Bronchial epithelial cell (primary cell): ENCODE measurements around the gene NDUFB3. TPM values are rescaled to one million over a fixed set of nuclear protein-coding genes. Genes with fewer than 3 reads are reported as not detected.

Experiments used
- DNase-seq: peaks from one replicate; pipeline ENCODE4 v3.0.0-alpha.2; 2010; ENCODE audit warnings: low read depth
- FAIRE-seq: peaks from 2 replicates; lab custom pipeline; 2011; peaks lifted over from hg19 to GRCh38; lab: Jason Lieb, UNC
- H3K27me3 ChIP-seq: 2 replicates; pipeline ENCODE4 v1.5.1; 2011; ENCODE audit warnings: low read length; ENCODE audit not compliant: control insufficient read depth, insufficient read depth
- H3K36me3 ChIP-seq: 2 replicates; pipeline ENCODE4 v1.5.1; 2011; ENCODE audit warnings: low read length; ENCODE audit not compliant: control insufficient read depth, insufficient read depth
- H3K4me3 ChIP-seq: 2 replicates; pipeline ENCODE4 v1.5.1; 2011; ENCODE audit warnings: mild to moderate bottlenecking, low read depth, low read length, control low read depth
- total RNA-seq: library from RNA; depleted of rRNA; stranded (reverse); fragments of >200 nt; gene quantifications from 2 replicates; pipeline ENCODE4 v1.2.1, GENCODE V29; 2014
- TF ChIP-seq, protein P1 (sequence below): IDR thresholded peaks from 2 replicates; pipeline ENCODE4 v1.5.1; 2011; ENCODE audit warnings: mild to moderate bottlenecking, moderate library complexity, low read length, control low read depth, inconsistent platforms; ENCODE audit not compliant: insufficient read depth, severe bottlenecking

NDUFB3 gene
- total RNA-seq, 1 donor from 2014 or later: 38.7 TPM

DNA sequence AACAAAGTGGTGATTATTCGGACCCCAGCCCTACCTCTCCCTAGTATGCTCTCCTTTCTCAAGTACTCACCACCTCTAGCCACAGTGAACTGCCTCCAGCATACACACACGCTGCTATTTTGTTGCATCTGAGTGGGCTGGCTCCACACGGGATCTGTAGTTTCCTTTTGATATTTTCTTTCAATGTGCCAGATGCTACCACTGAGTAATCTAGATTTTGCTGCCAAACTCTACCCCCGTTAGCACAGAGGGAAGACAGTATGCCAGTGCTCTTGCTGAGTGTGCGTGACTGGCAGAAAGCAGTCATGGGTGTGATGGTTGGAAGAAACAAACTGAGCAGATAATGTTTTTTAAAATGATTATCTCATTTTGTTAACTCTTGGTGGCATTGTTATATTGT is 55.8 kb downstream of the NDUFB3 start:
- DNase-seq: peak; percentile 55
- Histone ChIP-seq H3K36me3 (peaks cover 2% of the 10 kb centered on the region), H3K27me3 (no peaks in the 10 kb centered on the region), H3K4me3 (no peak overlapping the region)
- FAIRE-seq: no peak
- TF ChIP-seq, protein P1, sequence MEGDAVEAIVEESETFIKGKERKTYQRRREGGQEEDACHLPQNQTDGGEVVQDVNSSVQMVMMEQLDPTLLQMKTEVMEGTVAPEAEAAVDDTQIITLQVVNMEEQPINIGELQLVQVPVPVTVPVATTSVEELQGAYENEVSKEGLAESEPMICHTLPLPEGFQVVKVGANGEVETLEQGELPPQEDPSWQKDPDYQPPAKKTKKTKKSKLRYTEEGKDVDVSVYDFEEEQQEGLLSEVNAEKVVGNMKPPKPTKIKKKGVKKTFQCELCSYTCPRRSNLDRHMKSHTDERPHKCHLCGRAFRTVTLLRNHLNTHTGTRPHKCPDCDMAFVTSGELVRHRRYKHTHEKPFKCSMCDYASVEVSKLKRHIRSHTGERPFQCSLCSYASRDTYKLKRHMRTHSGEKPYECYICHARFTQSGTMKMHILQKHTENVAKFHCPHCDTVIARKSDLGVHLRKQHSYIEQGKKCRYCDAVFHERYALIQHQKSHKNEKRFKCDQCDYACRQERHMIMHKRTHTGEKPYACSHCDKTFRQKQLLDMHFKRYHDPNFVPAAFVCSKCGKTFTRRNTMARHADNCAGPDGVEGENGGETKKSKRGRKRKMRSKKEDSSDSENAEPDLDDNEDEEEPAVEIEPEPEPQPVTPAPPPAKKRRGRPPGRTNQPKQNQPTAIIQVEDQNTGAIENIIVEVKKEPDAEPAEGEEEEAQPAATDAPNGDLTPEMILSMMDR: no peak

- Histone ChIP-seq H3K27me3 (no peaks in the 10 kb centered on the region), H3K36me3 (peaks cover 2% of the 10 kb centered on the region), H3K4me3 (no peak overlapping the region)
- DNase-seq (no peak), FAIRE-seq (no peak)
- TF ChIP-seq, protein P1: no peak
These were observed 56.2 kb downstream of the NDUFB3 start for GRCh38 chr2:201128033-201128432.

- Histone ChIP-seq H3K4me3 (no peak overlapping the region), H3K36me3 (peaks cover 2% of the 10 kb centered on the region), H3K27me3 (no peaks in the 10 kb centered on the region)
- TF ChIP-seq, protein P1: no peak
- FAIRE-seq: no peak
- DNase-seq: peak; percentile 83
These were observed 57.2 kb downstream of the NDUFB3 start for GRCh38 chr2:201128933-201129505.

GRCh38 chr2:201130524-201131186 is 58.9 kb downstream of the NDUFB3 start:
- Histone ChIP-seq H3K4me3 (no peak overlapping the region), H3K36me3 (peaks cover 3% of the 10 kb centered on the region), H3K27me3 (no peaks in the 10 kb centered on the region)
- TF ChIP-seq, protein P1: no peak
- DNase-seq (peak; percentile 99), FAIRE-seq (peak; percentile 47)

GRCh38 chr2:201132518-201132917 is 60.7 kb downstream of the NDUFB3 start:
- H3K4me3 ChIP-seq: no peak overlapping the region
- TF ChIP-seq, protein P1: no peak
- H3K27me3 ChIP-seq: no peaks in the 10 kb centered on the region
- peaks cover 17% of the 10 kb centered on the region for H3K36me3 ChIP-seq
- DNase-seq (no peak), FAIRE-seq (no peak)

Other genes with a start within 250 kb of the NDUFB3 start
- gene CLK1, start 207.3 kb upstream of the NDUFB3 start, total RNA-seq: 84.1 and 96.1 TPM in 2 replicates
- 34.5 and 50.3 TPM in 2 replicates for gene PPIL3, start 182.9 kb upstream of the NDUFB3 start, total RNA-seq
- gene NIF3L1, start 182.6 kb upstream of the NDUFB3 start, total RNA-seq: 21.5 and 24.2 TPM in 2 replicates
- gene ORC2, start 108.3 kb upstream of the NDUFB3 start, total RNA-seq: 14.5 and 16.3 TPM in 2 replicates
- gene HYCC2, start 330 bp upstream of the NDUFB3 start, total RNA-seq: 8.4 and 13.2 TPM in 2 replicates
- gene CFLAR, start 44.2 kb downstream of the NDUFB3 start, total RNA-seq: 77.1 and 100 TPM in 2 replicates
- gene CASP10, start 111.1 kb downstream of the NDUFB3 start, total RNA-seq: 2.6 and 5.1 TPM in 2 replicates
- 20.9 and 27.6 TPM in 2 replicates for gene CASP8, start 188.5 kb downstream of the NDUFB3 start, total RNA-seq